Panc1 (cell line): Measurements from ENCODE around the gene AOAH. TPM values are rescaled to one million over a fixed set of nuclear protein-coding genes. Genes with fewer than 3 reads are reported as not detected.

Source experiments
- ATAC-seq: fragments of 200-7000 bp; cut with Tn5 transposase; 2 replicates; pipeline ENCODE4 v1.9.1; 2020; ENCODE audit warnings: mild to moderate bottlenecking, moderate library complexity
- BruUV-seq: library from RNA; stranded (reverse); fragments of 400-500 nt; replicated peaks from 2 replicates; lab custom pipeline; 2021; lab: Mats Ljungman, UMichigan
- CTCF ChIA-PET: fragments of 300-600 bp; sonication (Branson Sonifier 250); formaldehyde crosslinking; loops from one replicate; lab custom pipeline; 2022; ENCODE audit warnings: antibody characterized with exemption; lab: Charles Lee
- POLR2A ChIA-PET: fragments of 300-600 bp; sonication (Branson Sonifier 250); formaldehyde crosslinking; loops from one replicate; lab custom pipeline; 2022; ENCODE audit warnings: antibody characterized with exemption; lab: Charles Lee
- DNase-seq: peaks from one replicate; pipeline ENCODE4 v3.0.0-alpha.2; 2010; ENCODE audit warnings: low read depth, low spot score
- H3K27ac ChIP-seq: 2 replicates; pipeline ENCODE4 v1.5.1; 2011; ENCODE audit warnings: mild to moderate bottlenecking, low read length, inconsistent platforms
- H3K27me3 ChIP-seq: fragments of 200-500 bp; sonication (Bioruptor generic); 2 replicates; pipeline ENCODE4 v1.6.0; 2014; ENCODE audit warnings: low read length, inconsistent platforms; ENCODE audit not compliant: control insufficient read depth, insufficient read depth
- H3K36me3 ChIP-seq: fragments of 200-500 bp; sonication (Bioruptor generic); 2 replicates; pipeline ENCODE4 v1.5.1; 2014; ENCODE audit warnings: inconsistent platforms, mild to moderate bottlenecking, low read length, moderate library complexity; ENCODE audit not compliant: control insufficient read depth, insufficient read depth
- H3K4me1 ChIP-seq: 2 replicates; pipeline ENCODE4 v1.5.1; 2011; ENCODE audit warnings: inconsistent platforms, mild to moderate bottlenecking, low read length, moderate library complexity; ENCODE audit not compliant: control insufficient read depth, insufficient read depth
- H3K4me3 ChIP-seq, 2 experiments: 2 replicates each; pipeline ENCODE4 v1.5.1; 2011 to 2012; ENCODE audit warnings: low read depth in 2 of 2, low read length in 2 of 2, mild to moderate bottlenecking in 2 of 2, inconsistent platforms in 1 of 2, moderate library complexity in 1 of 2
- H3K9me3 ChIP-seq: fragments of 200-500 bp; sonication (Bioruptor generic); 2 replicates; pipeline ENCODE4 v1.5.1; 2014; ENCODE audit warnings: low read depth, mild to moderate bottlenecking, inconsistent platforms, low read length, moderate library complexity; ENCODE audit not compliant: control insufficient read depth, insufficient read depth
- POLR2AphosphoS5 ChIP-seq: IDR thresholded peaks from 2 replicates; pipeline ENCODE4 v1.6.1; 2012; ENCODE audit warnings: mild to moderate bottlenecking, low read depth, low read length, moderate library complexity
- SIN3A ChIP-seq: IDR thresholded peaks from 2 replicates; pipeline ENCODE4 v1.6.1; 2012; ENCODE audit warnings: low read depth, mild to moderate bottlenecking, low read length, moderate library complexity, borderline replicate concordance; ENCODE audit not compliant: insufficient read depth
- TCF7L2 ChIP-seq: IDR thresholded peaks from 2 replicates; pipeline ENCODE4 v1.6.1; 2011; ENCODE audit warnings: mild to moderate bottlenecking, low read depth, low read length, inconsistent platforms
- in situ Hi-C: cut with HindIII; loops from 2 replicates; pipeline ENCODE4 v1.10.0; 2016; ENCODE audit warnings: low sequenced_read_pairs, low pct_unique_long_range_greater_than_20kb
- intact Hi-C: fragments of 100-400 bp; cut with micrococcal nuclease; formaldehyde crosslinking; loops from one replicate; pipeline ENCODE4 v1.10.0; 2022; ENCODE audit not compliant: unreplicated experiment
- total RNA-seq: library from RNA; stranded (reverse); gene quantifications from one replicate; pipeline ENCODE4 v1.2.1, GENCODE V29; 2021; ENCODE audit not compliant: unreplicated experiment
- TF ChIP-seq, protein P1 (sequence below): fragments of 450-650 bp; IDR thresholded peaks from 2 replicates; pipeline ENCODE4 v1.5.1; 2017; ENCODE audit warnings: mild to moderate bottlenecking
- TF ChIP-seq, protein P2 (sequence below), 2 experiments: IDR thresholded peaks; 2 replicates each; pipeline ENCODE4 v1.6.1; 2011 to 2012; ENCODE audit warnings: low read depth in 2 of 2, control low read depth in 1 of 2, low read length in 1 of 2, mild to moderate bottlenecking in 1 of 2, moderate library complexity in 1 of 2; ENCODE audit not compliant: insufficient read depth in 1 of 2

AOAH gene
- total RNA-seq, 1 experiment from 2014 or later, result 0.31 TPM

DNA sequence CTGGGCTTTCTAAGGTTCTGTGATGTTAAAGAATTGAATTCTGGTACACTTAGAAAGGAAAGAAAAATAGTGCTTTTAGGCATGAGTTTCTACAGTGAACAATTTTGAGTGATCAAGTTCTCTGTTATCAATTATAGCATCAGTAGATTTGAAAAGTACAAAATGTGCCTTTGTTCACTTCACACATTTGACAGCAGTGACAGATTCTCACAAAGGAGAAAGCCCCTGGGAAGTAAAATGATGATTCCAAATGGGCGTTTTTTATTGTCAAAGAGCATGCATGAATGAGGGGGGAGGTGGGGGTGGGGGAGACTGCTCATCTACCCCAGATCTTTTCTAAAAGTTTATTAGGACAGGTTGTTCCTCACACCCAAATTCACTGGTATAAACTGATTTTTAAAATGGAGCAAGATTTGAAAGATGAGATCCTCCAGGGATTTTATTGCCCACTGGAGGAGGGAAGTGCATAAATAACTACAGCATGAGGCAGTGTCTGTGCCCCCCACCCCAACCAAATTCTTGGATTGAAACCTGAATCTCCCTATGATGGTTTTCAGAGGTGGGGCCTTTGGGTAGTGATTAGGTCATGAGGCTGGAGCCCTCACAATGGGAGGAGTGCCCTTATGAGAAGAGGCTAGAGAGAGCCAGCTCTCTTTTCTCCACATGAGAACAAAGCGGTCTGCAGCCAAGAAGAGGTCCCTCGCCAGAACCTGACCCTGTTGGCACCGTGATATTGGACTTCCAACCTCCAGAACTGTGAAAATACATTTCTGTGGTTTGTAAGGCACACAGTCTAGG, 79.5 kb downstream of the AOAH start:
- BruUV-seq, result no TSS peak
- Histone ChIP-seq H3K36me3 (no peaks in the 10 kb centered on the region), H3K4me3 (no peak overlapping the region), H3K27ac (no peak overlapping the region), H3K27me3 (no peaks in the 10 kb centered on the region), H3K4me1 (no peaks in the 10 kb centered on the region), H3K9me3 (no peaks in the 10 kb centered on the region)
- no peak for ATAC-seq
- TF ChIP-seq, protein P1, sequence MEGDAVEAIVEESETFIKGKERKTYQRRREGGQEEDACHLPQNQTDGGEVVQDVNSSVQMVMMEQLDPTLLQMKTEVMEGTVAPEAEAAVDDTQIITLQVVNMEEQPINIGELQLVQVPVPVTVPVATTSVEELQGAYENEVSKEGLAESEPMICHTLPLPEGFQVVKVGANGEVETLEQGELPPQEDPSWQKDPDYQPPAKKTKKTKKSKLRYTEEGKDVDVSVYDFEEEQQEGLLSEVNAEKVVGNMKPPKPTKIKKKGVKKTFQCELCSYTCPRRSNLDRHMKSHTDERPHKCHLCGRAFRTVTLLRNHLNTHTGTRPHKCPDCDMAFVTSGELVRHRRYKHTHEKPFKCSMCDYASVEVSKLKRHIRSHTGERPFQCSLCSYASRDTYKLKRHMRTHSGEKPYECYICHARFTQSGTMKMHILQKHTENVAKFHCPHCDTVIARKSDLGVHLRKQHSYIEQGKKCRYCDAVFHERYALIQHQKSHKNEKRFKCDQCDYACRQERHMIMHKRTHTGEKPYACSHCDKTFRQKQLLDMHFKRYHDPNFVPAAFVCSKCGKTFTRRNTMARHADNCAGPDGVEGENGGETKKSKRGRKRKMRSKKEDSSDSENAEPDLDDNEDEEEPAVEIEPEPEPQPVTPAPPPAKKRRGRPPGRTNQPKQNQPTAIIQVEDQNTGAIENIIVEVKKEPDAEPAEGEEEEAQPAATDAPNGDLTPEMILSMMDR, result no peak
- no peak for TF ChIP-seq POLR2AphosphoS5
- no peak for TF ChIP-seq TCF7L2
- TF ChIP-seq SIN3A, result no peak
- TF ChIP-seq, protein P2, sequence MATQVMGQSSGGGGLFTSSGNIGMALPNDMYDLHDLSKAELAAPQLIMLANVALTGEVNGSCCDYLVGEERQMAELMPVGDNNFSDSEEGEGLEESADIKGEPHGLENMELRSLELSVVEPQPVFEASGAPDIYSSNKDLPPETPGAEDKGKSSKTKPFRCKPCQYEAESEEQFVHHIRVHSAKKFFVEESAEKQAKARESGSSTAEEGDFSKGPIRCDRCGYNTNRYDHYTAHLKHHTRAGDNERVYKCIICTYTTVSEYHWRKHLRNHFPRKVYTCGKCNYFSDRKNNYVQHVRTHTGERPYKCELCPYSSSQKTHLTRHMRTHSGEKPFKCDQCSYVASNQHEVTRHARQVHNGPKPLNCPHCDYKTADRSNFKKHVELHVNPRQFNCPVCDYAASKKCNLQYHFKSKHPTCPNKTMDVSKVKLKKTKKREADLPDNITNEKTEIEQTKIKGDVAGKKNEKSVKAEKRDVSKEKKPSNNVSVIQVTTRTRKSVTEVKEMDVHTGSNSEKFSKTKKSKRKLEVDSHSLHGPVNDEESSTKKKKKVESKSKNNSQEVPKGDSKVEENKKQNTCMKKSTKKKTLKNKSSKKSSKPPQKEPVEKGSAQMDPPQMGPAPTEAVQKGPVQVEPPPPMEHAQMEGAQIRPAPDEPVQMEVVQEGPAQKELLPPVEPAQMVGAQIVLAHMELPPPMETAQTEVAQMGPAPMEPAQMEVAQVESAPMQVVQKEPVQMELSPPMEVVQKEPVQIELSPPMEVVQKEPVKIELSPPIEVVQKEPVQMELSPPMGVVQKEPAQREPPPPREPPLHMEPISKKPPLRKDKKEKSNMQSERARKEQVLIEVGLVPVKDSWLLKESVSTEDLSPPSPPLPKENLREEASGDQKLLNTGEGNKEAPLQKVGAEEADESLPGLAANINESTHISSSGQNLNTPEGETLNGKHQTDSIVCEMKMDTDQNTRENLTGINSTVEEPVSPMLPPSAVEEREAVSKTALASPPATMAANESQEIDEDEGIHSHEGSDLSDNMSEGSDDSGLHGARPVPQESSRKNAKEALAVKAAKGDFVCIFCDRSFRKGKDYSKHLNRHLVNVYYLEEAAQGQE (IDR thresholded peaks at IDR 0.05; ENCODE audit: insufficient read depth in 1 of 2, low read depth in 2 of 2, low read length in 1 of 2), result no peak
- in situ Hi-C loops (no loop called here), intact Hi-C loops (no loop called here)
- ChIA-PET POLR2A (no interaction called here), CTCF (no interaction called here)
- no peak for DNase-seq

DNA sequence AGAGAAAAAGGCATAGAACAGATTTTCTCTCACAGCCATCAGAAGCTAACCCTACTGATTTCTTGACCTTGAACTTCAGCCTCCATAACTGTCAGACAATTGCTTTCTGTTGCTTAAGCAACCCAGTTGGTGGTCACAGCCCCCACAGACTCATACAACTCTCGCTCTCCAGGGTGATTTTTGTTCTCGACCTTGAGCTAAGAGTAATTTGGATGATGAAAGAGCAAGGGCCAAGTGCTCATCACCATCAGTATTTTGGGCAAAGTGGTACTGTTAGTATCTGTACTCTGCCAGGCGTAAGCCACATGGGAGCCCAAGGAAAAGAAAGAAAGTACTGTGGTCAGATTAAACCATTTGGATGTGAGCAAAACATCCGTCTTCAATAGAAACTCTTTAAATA, 81.9 kb downstream of the AOAH start:
- CTCF ChIA-PET, result no interaction called here

DNA sequence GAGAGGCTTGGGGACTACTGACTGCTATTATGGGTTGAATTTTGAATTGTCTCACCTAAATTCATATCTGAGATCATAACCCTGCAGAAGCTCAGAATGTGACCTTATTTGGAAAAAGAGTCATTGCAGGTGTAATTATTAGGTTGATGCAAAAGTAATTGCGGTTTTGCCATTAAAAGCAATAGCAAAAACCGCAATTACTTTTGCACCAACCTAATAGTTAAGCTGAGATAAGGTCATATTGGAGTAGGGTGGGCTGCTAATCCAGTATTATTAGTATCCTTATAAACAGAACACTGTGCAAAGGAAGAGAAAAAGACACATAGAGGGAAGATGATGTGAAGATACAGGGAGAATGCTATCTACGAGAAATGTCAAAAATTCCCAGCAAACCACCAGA, 82.3 kb downstream of the AOAH start:
- Histone ChIP-seq H3K9me3 (no peaks in the 10 kb centered on the region), H3K27ac (no peak overlapping the region), H3K36me3 (no peaks in the 10 kb centered on the region), H3K4me3 (no peak overlapping the region), H3K4me1 (no peaks in the 10 kb centered on the region), H3K27me3 (no peaks in the 10 kb centered on the region)
- no peak for TF ChIP-seq TCF7L2
- no peak for TF ChIP-seq SIN3A
- TF ChIP-seq, protein P2 (IDR thresholded peaks at IDR 0.05; ENCODE audit: insufficient read depth in 1 of 2, low read depth in 2 of 2, low read length in 1 of 2), result no peak
- TF ChIP-seq, protein P1, result no peak
- no peak for TF ChIP-seq POLR2AphosphoS5
- POLR2A ChIA-PET, result no interaction called here
- no peak for ATAC-seq
- DNase-seq, result no peak
- BruUV-seq, result no TSS peak
- CTCF ChIA-PET, result interaction anchor here (0.6 kb wide), 1 partner anchor 75 kb away, joined by 3 read pairs; no protein-coding TSS in a partner anchor
- intact Hi-C loops, result no loop called here
- in situ Hi-C loops, result no loop called here

More for the DNA sequence above, 81.9 kb downstream of the AOAH start:
- Histone ChIP-seq H3K4me1 (no peaks in the 10 kb centered on the region), H3K27ac (no peak overlapping the region), H3K9me3 (no peaks in the 10 kb centered on the region), H3K27me3 (no peaks in the 10 kb centered on the region), H3K36me3 (no peaks in the 10 kb centered on the region), H3K4me3 (no peak overlapping the region)
- TF ChIP-seq SIN3A (no peak), TCF7L2 (no peak)
- POLR2A ChIA-PET, result no interaction called here
- no TSS peak for BruUV-seq
- DNase-seq, result no peak
- ATAC-seq, result no peak
- intact Hi-C loops, result no loop called here
- in situ Hi-C loops, result no loop called here
